ENCODE measurements around the gene CSF2RB. TPM values are rescaled to one million over a fixed set of nuclear protein-coding genes. Genes with fewer than 3 reads are reported as not detected.
A peak's percentile ranks its signal among the peaks of the same experiment; 100 is the strongest.
"Not testable (repeated sequence)": the region's sequence is repeated elsewhere in the genome, so short reads cannot be mapped to it uniquely, and the experiment has no call there.

Gene CSF2RB
- polyA plus RNA-seq, 1 donor (not counting 4 experiments of a cell fraction or from before 2014, with no cell fraction given), result 0.08 TPM

- Histone ChIP-seq H3K27me3 (ENCODE audit: control insufficient read depth, extremely low read depth, insufficient read depth, low read length) (peaks cover 4% of the 10 kb centered on the region), H3K9me1 (ENCODE audit: control insufficient read depth, extremely low read depth, insufficient read depth, low read length) (no peaks in the 10 kb centered on the region), H3K4me2 (ENCODE audit: control insufficient read depth, extremely low read depth, insufficient read depth, low read depth, low read length) (no peak overlapping the region), H3K9me3 (ENCODE audit: control insufficient read depth, low read depth, low read length) (peaks cover 3% of the 10 kb centered on the region), H3K79me2 (ENCODE audit: control insufficient read depth, insufficient read depth, low read length) (no peaks in the 10 kb centered on the region), H2AFZ (ENCODE audit: control insufficient read depth, low read length) (no peak overlapping the region), H3K4me1 (ENCODE audit: control insufficient read depth, extremely low read depth, insufficient read depth, low read length) (no peaks in the 10 kb centered on the region), H4K20me1 (ENCODE audit: control insufficient read depth, extremely low read depth, insufficient read depth, low read length) (no peaks in the 10 kb centered on the region), H3K36me3 (ENCODE audit: control insufficient read depth in 2 of 2, extremely low read depth in 1 of 2, insufficient read depth in 2 of 2, low read length in 2 of 2) (no peaks in the 10 kb centered on the region), H3K9ac (ENCODE audit: control insufficient read depth, extremely low read depth, insufficient read depth, low read length) (no peak overlapping the region), H3K27ac (ENCODE audit: control insufficient read depth, insufficient read depth, low read length) (no peak overlapping the region), H3K4me3 (ENCODE audit: control insufficient read depth in 2 of 3, extremely low read depth in 1 of 3, insufficient read depth in 2 of 3, low read depth in 1 of 3, low read length in 3 of 3) (no peak overlapping the region)
- DNase-seq (ENCODE audit: low read depth, low spot score) (no peak), FAIRE-seq (peak; percentile 5)
- TF ChIP-seq, protein P1, sequence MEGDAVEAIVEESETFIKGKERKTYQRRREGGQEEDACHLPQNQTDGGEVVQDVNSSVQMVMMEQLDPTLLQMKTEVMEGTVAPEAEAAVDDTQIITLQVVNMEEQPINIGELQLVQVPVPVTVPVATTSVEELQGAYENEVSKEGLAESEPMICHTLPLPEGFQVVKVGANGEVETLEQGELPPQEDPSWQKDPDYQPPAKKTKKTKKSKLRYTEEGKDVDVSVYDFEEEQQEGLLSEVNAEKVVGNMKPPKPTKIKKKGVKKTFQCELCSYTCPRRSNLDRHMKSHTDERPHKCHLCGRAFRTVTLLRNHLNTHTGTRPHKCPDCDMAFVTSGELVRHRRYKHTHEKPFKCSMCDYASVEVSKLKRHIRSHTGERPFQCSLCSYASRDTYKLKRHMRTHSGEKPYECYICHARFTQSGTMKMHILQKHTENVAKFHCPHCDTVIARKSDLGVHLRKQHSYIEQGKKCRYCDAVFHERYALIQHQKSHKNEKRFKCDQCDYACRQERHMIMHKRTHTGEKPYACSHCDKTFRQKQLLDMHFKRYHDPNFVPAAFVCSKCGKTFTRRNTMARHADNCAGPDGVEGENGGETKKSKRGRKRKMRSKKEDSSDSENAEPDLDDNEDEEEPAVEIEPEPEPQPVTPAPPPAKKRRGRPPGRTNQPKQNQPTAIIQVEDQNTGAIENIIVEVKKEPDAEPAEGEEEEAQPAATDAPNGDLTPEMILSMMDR (optimal IDR thresholded peaks at IDR 0.05 in 1 of 3, IDR thresholded peaks at IDR 0.05 in 1 of 3, conservative IDR thresholded peaks at IDR 0.05 in 1 of 3; ENCODE audit: extremely low read depth in 1 of 3, insufficient read depth in 2 of 3, low read length in 3 of 3), result peak; percentile 73 to 88 (median 81)
- no peak for TF ChIP-seq EZH2 (IDR thresholded peaks at IDR 0.05; ENCODE audit: low read length)
- dilution Hi-C loops (cut with MboI; ENCODE audit: extremely low pct_ligation_motif_present, low sequenced_read_pairs), result no loop called here
These were observed 72.9 kb downstream of the CSF2RB start for GRCh38 chr22:36986242-36986821.

DNA sequence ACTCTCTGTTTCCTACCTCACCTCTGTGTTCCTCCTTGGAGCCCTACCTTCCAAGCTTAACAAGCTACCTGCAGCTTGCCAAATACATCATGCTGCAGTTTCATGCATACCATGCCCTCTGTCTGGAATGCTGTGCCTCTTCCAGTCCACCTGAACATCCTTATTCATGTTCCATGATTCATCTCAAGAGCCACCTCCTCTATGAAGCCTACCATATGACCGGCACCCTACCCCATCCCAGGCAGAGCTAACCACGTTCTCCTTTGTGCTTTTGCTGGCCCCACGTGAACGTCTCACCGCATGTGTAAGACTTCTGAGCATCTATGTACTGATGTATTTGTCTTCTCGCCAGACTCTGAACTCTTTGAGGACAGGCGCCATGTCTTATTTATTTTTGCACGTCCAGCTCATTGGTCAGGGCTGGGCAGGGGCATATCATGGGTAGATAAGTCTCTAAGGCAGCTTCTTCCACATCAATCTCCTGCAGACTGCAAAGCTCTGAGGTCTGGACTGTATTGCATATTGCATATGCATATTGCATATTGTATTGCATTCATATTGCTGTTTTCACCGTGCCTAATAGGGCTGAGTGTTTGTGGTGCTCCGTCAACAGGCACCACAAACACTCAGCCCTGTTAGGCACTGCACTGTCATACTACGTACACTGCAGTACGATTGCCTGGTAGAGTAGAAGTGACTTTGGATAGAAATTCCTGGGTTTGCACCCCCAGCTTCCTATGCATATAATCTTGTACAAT is 74.8 kb downstream of the CSF2RB start:
- FAIRE-seq, result no peak
- H2AFZ ChIP-seq (ENCODE audit: control insufficient read depth, low read length), result no peak overlapping the region
- TF ChIP-seq, protein P1 (optimal IDR thresholded peaks at IDR 0.05 in 1 of 3, IDR thresholded peaks at IDR 0.05 in 1 of 3, conservative IDR thresholded peaks at IDR 0.05 in 1 of 3; ENCODE audit: extremely low read depth in 1 of 3, insufficient read depth in 2 of 3, low read length in 3 of 3), result no peak
- TF ChIP-seq EZH2 (IDR thresholded peaks at IDR 0.05; ENCODE audit: low read length), result no peak

GRCh38 chr22:36989012-36989411 is 75.6 kb downstream of the CSF2RB start:
- H3K4me2 ChIP-seq (ENCODE audit: control insufficient read depth, extremely low read depth, insufficient read depth, low read depth, low read length); H3K9me3 ChIP-seq (ENCODE audit: control insufficient read depth, low read depth, low read length); FAIRE-seq; H3K79me2 ChIP-seq (ENCODE audit: control insufficient read depth, insufficient read depth, low read length); H3K9ac ChIP-seq (ENCODE audit: control insufficient read depth, extremely low read depth, insufficient read depth, low read length); DNase-seq (ENCODE audit: low read depth, low spot score); H3K27ac ChIP-seq (ENCODE audit: control insufficient read depth, insufficient read depth, low read length); H4K20me1 ChIP-seq (ENCODE audit: control insufficient read depth, extremely low read depth, insufficient read depth, low read length); H3K27me3 ChIP-seq (ENCODE audit: control insufficient read depth, extremely low read depth, insufficient read depth, low read length); H3K9me1 ChIP-seq (ENCODE audit: control insufficient read depth, extremely low read depth, insufficient read depth, low read length); H3K4me1 ChIP-seq (ENCODE audit: control insufficient read depth, extremely low read depth, insufficient read depth, low read length); dilution Hi-C loops (cut with MboI; ENCODE audit: extremely low pct_ligation_motif_present, low sequenced_read_pairs); H2AFZ ChIP-seq (ENCODE audit: control insufficient read depth, low read length); H3K4me3 ChIP-seq (ENCODE audit: control insufficient read depth in 2 of 3, extremely low read depth in 1 of 3, insufficient read depth in 2 of 3, low read depth in 1 of 3, low read length in 3 of 3); H3K36me3 ChIP-seq (ENCODE audit: control insufficient read depth in 2 of 2, extremely low read depth in 1 of 2, insufficient read depth in 2 of 2, low read length in 2 of 2): not testable (repeated sequence)

More for the DNA sequence above, 74.8 kb downstream of the CSF2RB start:
- H3K9me1 ChIP-seq (ENCODE audit: control insufficient read depth, extremely low read depth, insufficient read depth, low read length), result no peaks in the 10 kb centered on the region
- H3K4me2 ChIP-seq (ENCODE audit: control insufficient read depth, extremely low read depth, insufficient read depth, low read depth, low read length), result no peak overlapping the region
- H3K27me3 ChIP-seq (ENCODE audit: control insufficient read depth, extremely low read depth, insufficient read depth, low read length), result peaks cover 4% of the 10 kb centered on the region
- H3K27ac ChIP-seq (ENCODE audit: control insufficient read depth, insufficient read depth, low read length), result no peak overlapping the region
- no peaks in the 10 kb centered on the region for H3K4me1 ChIP-seq (ENCODE audit: control insufficient read depth, extremely low read depth, insufficient read depth, low read length)
- H3K9ac ChIP-seq (ENCODE audit: control insufficient read depth, extremely low read depth, insufficient read depth, low read length), result no peak overlapping the region
- H3K9me3 ChIP-seq (ENCODE audit: control insufficient read depth, low read depth, low read length), result peaks cover 3% of the 10 kb centered on the region
- no peaks in the 10 kb centered on the region for H3K36me3 ChIP-seq (ENCODE audit: control insufficient read depth in 2 of 2, extremely low read depth in 1 of 2, insufficient read depth in 2 of 2, low read length in 2 of 2)
- dilution Hi-C loops (cut with MboI; ENCODE audit: extremely low pct_ligation_motif_present, low sequenced_read_pairs), result no loop called here
- H3K79me2 ChIP-seq (ENCODE audit: control insufficient read depth, insufficient read depth, low read length), result no peaks in the 10 kb centered on the region
- no peaks in the 10 kb centered on the region for H4K20me1 ChIP-seq (ENCODE audit: control insufficient read depth, extremely low read depth, insufficient read depth, low read length)
- no peak overlapping the region for H3K4me3 ChIP-seq (ENCODE audit: control insufficient read depth in 2 of 3, extremely low read depth in 1 of 3, insufficient read depth in 2 of 3, low read depth in 1 of 3, low read length in 3 of 3)
- DNase-seq (ENCODE audit: low read depth, low spot score), result no peak
